Measurements from ENCODE around the gene MYRF.

GRCh38 chr11:61714916-61715315, 37.5 kb upstream of the MYRF start:
- no peak for TF ChIP-seq MNT (IDR thresholded peaks at IDR 0.05)
- TF ChIP-seq MAFF (IDR thresholded peaks at IDR 0.05; ENCODE audit: low read depth, low read length): no peak
- TF ChIP-seq EP300 (IDR thresholded peaks at IDR 0.05; ENCODE audit: low read depth in 2 of 2, low read length in 2 of 2): no peak
- TF ChIP-seq EP300 (CRISPR knock-in tag; IDR thresholded peaks at IDR 0.05; ENCODE audit: borderline replicate concordance): no peak
- TF ChIP-seq KDM2A (CRISPR knock-in tag; IDR thresholded peaks at IDR 0.05; ENCODE audit: borderline replicate concordance, low read depth): no peak
- no peak for TF ChIP-seq ZNF629 (CRISPR knock-in tag; conservative IDR thresholded peaks at IDR 0.05)
- no peak for TF ChIP-seq SETDB1 (CRISPR knock-in tag; IDR thresholded peaks at IDR 0.05; ENCODE audit: borderline replicate concordance)
- no peak for TF ChIP-seq MEF2D (CRISPR knock-in tag; IDR thresholded peaks at IDR 0.05)
- TF ChIP-seq REST (IDR thresholded peaks at IDR 0.05; ENCODE audit: borderline replicate concordance in 1 of 2, low read depth in 1 of 2, low read length in 2 of 2): no peak

Data from HepG2 (cell line).